ENCODE data around the gene GLE1.
"Not testable (repeated sequence)": the region's sequence is repeated elsewhere in the genome, so short reads cannot be mapped to it uniquely, and the experiment has no call there.

The GLE1 gene

GRCh38 chr9:128552744-128553440 is 48.4 kb downstream of the GLE1 start:
- peak; percentile 60 for DNase-seq

- no peak for DNase-seq
Observed at GRCh38 chr9:128553728-128554127, 49.2 kb downstream of the GLE1 start.

GRCh38 chr9:128554155-128554862 is 49.8 kb downstream of the GLE1 start:
- peak; percentile 57 for DNase-seq

GRCh38 chr9:128555180-128555721 is 50.7 kb downstream of the GLE1 start:
- no peak for DNase-seq

GRCh38 chr9:128556276-128556675 is 51.8 kb downstream of the GLE1 start:
- no peak for DNase-seq

GRCh38 chr9:128556926-128557634 is 52.6 kb downstream of the GLE1 start:
- no peak for DNase-seq

GRCh38 chr9:128558431-128559310 is 54.2 kb downstream of the GLE1 start:
- peak; percentile 76 for DNase-seq

- DNase-seq, result no peak
Observed at GRCh38 chr9:128565578-128565977, 61.1 kb downstream of the GLE1 start.

- no peak for DNase-seq
Observed at GRCh38 chr9:128568470-128569078, 64.1 kb downstream of the GLE1 start.

GRCh38 chr9:128575469-128575868 is 71.0 kb downstream of the GLE1 start:
- no peak for DNase-seq

- DNase-seq, result no peak
Observed at GRCh38 chr9:128575916-128576315, 71.4 kb downstream of the GLE1 start.

- DNase-seq, result no peak
Observed at GRCh38 chr9:128577206-128577605, 72.7 kb downstream of the GLE1 start.

- no peak for DNase-seq
Observed at GRCh38 chr9:128579194-128579593, 74.7 kb downstream of the GLE1 start.

GRCh38 chr9:128580731-128581130 is 76.2 kb downstream of the GLE1 start:
- no peak for DNase-seq

GRCh38 chr9:128585155-128585554 is 80.6 kb downstream of the GLE1 start:
- DNase-seq, result not testable (repeated sequence)

GRCh38 chr9:128586934-128587333 is 82.4 kb downstream of the GLE1 start:
- DNase-seq, result not testable (repeated sequence)

- peak; percentile 71 for DNase-seq
Observed at GRCh38 chr9:128587453-128587852, 82.9 kb downstream of the GLE1 start.

- DNase-seq, result no peak
Observed at GRCh38 chr9:128588581-128589233, 84.2 kb downstream of the GLE1 start.
